T-helper 1 cell treated with Interleukin-12 subunit alpha and Interleukin-12 subunit beta and Interleukin-4 antibody, amounts not matched to agents 30 μg/mL and 1 μg/mL, for 36 hours (primary cell): Measurements from ENCODE around the gene KLF9.
A peak's percentile ranks its signal among the peaks of the same experiment; 100 is the strongest.
"Not testable (repeated sequence)": the region's sequence is repeated elsewhere in the genome, so short reads cannot be mapped to it uniquely, and the experiment has no call there.

Experiments used
- H3K27ac Mint-ChIP-seq: one replicate; pipeline ENCODE4 v1.8.0; 2021; ENCODE audit warnings: mild to moderate bottlenecking, mixed read lengths
- H3K27me3 Mint-ChIP-seq: one replicate; pipeline ENCODE4 v1.8.0; 2021; ENCODE audit warnings: low read depth, mixed read lengths
- H3K36me3 Mint-ChIP-seq: one replicate; pipeline ENCODE4 v1.8.0; 2021; ENCODE audit warnings: low read depth, mixed read lengths
- H3K4me1 Mint-ChIP-seq: one replicate; pipeline ENCODE4 v1.8.0; 2021; ENCODE audit warnings: low read depth, mixed read lengths
- H3K4me3 Mint-ChIP-seq: one replicate; pipeline ENCODE4 v1.8.0; 2021; ENCODE audit warnings: mild to moderate bottlenecking, moderate library complexity, mixed read lengths
- H3K9me3 Mint-ChIP-seq: one replicate; pipeline ENCODE4 v1.8.0; 2021; ENCODE audit warnings: mixed read lengths

Gene KLF9

GRCh38 chr9:70403166-70403565, 11.3 kb downstream of the KLF9 start:
- no peak overlapping the region for H3K4me3 Mint-ChIP-seq
- H3K4me1 Mint-ChIP-seq = peaks cover 46% of the 10 kb centered on the region
- no peak overlapping the region for H3K27ac Mint-ChIP-seq
- H3K27me3 Mint-ChIP-seq = no peaks in the 10 kb centered on the region
- peaks cover 2% of the 10 kb centered on the region for H3K36me3 Mint-ChIP-seq
- no peaks in the 10 kb centered on the region for H3K9me3 Mint-ChIP-seq

- peaks cover 2% of the 10 kb centered on the region for H3K36me3 Mint-ChIP-seq
- no peaks in the 10 kb centered on the region for H3K9me3 Mint-ChIP-seq
- no peaks in the 10 kb centered on the region for H3K27me3 Mint-ChIP-seq
- H3K27ac Mint-ChIP-seq = no peak overlapping the region
- H3K4me1 Mint-ChIP-seq = peaks cover 48% of the 10 kb centered on the region
- no peak overlapping the region for H3K4me3 Mint-ChIP-seq
Observed at GRCh38 chr9:70402213-70402612, 12.2 kb downstream of the KLF9 start.

GRCh38 chr9:70401241-70401640, 13.2 kb downstream of the KLF9 start:
- not testable (repeated sequence) for H3K4me3 Mint-ChIP-seq, H3K36me3 Mint-ChIP-seq, H3K9me3 Mint-ChIP-seq, H3K27me3 Mint-ChIP-seq, H3K27ac Mint-ChIP-seq
- peaks cover 44% of the 10 kb centered on the region for H3K4me1 Mint-ChIP-seq

- H3K27ac Mint-ChIP-seq = peak overlapping the region; percentile 24
- no peak overlapping the region for H3K4me3 Mint-ChIP-seq
- H3K36me3 Mint-ChIP-seq = no peaks in the 10 kb centered on the region
- no peaks in the 10 kb centered on the region for H3K27me3 Mint-ChIP-seq
- H3K9me3 Mint-ChIP-seq = no peaks in the 10 kb centered on the region
- peaks cover 41% of the 10 kb centered on the region for H3K4me1 Mint-ChIP-seq
Observed at GRCh38 chr9:70400107-70400892, 14.2 kb downstream of the KLF9 start.

- H3K27me3 Mint-ChIP-seq = no peaks in the 10 kb centered on the region
- peaks cover 35% of the 10 kb centered on the region for H3K4me1 Mint-ChIP-seq
- no peaks in the 10 kb centered on the region for H3K9me3 Mint-ChIP-seq
- H3K4me3 Mint-ChIP-seq = no peak overlapping the region
- H3K36me3 Mint-ChIP-seq = no peaks in the 10 kb centered on the region
- peak overlapping the region; percentile 36 for H3K27ac Mint-ChIP-seq
Observed at GRCh38 chr9:70399141-70399540, 15.3 kb downstream of the KLF9 start.

GRCh38 chr9:70398145-70398556, 16.3 kb downstream of the KLF9 start:
- H3K27me3 Mint-ChIP-seq = no peaks in the 10 kb centered on the region
- H3K4me3 Mint-ChIP-seq = peak overlapping the region; percentile 63
- no peaks in the 10 kb centered on the region for H3K9me3 Mint-ChIP-seq
- H3K27ac Mint-ChIP-seq = peak overlapping the region; percentile 74
- no peaks in the 10 kb centered on the region for H3K36me3 Mint-ChIP-seq
- H3K4me1 Mint-ChIP-seq = peaks cover 36% of the 10 kb centered on the region

- no peak overlapping the region for H3K4me3 Mint-ChIP-seq
- H3K4me1 Mint-ChIP-seq = peaks cover 56% of the 10 kb centered on the region
- no peaks in the 10 kb centered on the region for H3K9me3 Mint-ChIP-seq
- H3K36me3 Mint-ChIP-seq = no peaks in the 10 kb centered on the region
- H3K27me3 Mint-ChIP-seq = no peaks in the 10 kb centered on the region
- H3K27ac Mint-ChIP-seq = no peak overlapping the region
Observed at GRCh38 chr9:70395652-70396051, 18.8 kb downstream of the KLF9 start.

- Mint-ChIP-seq H3K4me3 (no peak overlapping the region), H3K27ac (no peak overlapping the region), H3K27me3 (no peaks in the 10 kb centered on the region), H3K36me3 (peaks cover 9% of the 10 kb centered on the region), H3K4me1 (peaks cover 48% of the 10 kb centered on the region), H3K9me3 (no peaks in the 10 kb centered on the region)
Observed at GRCh38 chr9:70392850-70393249, 21.6 kb downstream of the KLF9 start.

GRCh38 chr9:70392189-70392588, 22.3 kb downstream of the KLF9 start:
- H3K4me3 Mint-ChIP-seq = no peak overlapping the region

GRCh38 chr9:70390933-70391341, 23.5 kb downstream of the KLF9 start:
- Mint-ChIP-seq H3K27ac (no peak overlapping the region), H3K4me1 (peaks cover 40% of the 10 kb centered on the region), H3K9me3 (no peaks in the 10 kb centered on the region), H3K4me3 (peak overlapping the region; percentile 3), H3K27me3 (no peaks in the 10 kb centered on the region), H3K36me3 (peaks cover 20% of the 10 kb centered on the region)

More at GRCh38 chr9:70392189-70392588, 22.3 kb downstream of the KLF9 start:
- Mint-ChIP-seq H3K9me3 (no peaks in the 10 kb centered on the region), H3K36me3 (peaks cover 14% of the 10 kb centered on the region), H3K27me3 (no peaks in the 10 kb centered on the region), H3K27ac (no peak overlapping the region), H3K4me1 (peaks cover 43% of the 10 kb centered on the region)

GRCh38 chr9:70389621-70390266, 24.7 kb downstream of the KLF9 start:
- H3K27ac Mint-ChIP-seq = peak overlapping the region; percentile 55
- peaks cover 40% of the 10 kb centered on the region for H3K4me1 Mint-ChIP-seq
- no peaks in the 10 kb centered on the region for H3K27me3 Mint-ChIP-seq
- H3K9me3 Mint-ChIP-seq = no peaks in the 10 kb centered on the region
- H3K36me3 Mint-ChIP-seq = peaks cover 20% of the 10 kb centered on the region
- no peak overlapping the region for H3K4me3 Mint-ChIP-seq

- Mint-ChIP-seq H3K27me3 (no peaks in the 10 kb centered on the region), H3K9me3 (no peaks in the 10 kb centered on the region), H3K4me1 (peaks cover 40% of the 10 kb centered on the region), H3K4me3 (no peak overlapping the region), H3K36me3 (peaks cover 24% of the 10 kb centered on the region), H3K27ac (no peak overlapping the region)
Observed at GRCh38 chr9:70389188-70389587, 25.3 kb downstream of the KLF9 start.

- Mint-ChIP-seq H3K4me1 (peaks cover 31% of the 10 kb centered on the region), H3K9me3 (no peaks in the 10 kb centered on the region), H3K27ac (no peak overlapping the region), H3K36me3 (peaks cover 25% of the 10 kb centered on the region), H3K27me3 (no peaks in the 10 kb centered on the region), H3K4me3 (no peak overlapping the region)
Observed at GRCh38 chr9:70387663-70388062, 26.8 kb downstream of the KLF9 start.

GRCh38 chr9:70385426-70385825, 29.0 kb downstream of the KLF9 start:
- Mint-ChIP-seq H3K4me1 (peaks cover 13% of the 10 kb centered on the region), H3K27me3 (no peaks in the 10 kb centered on the region), H3K27ac (no peak overlapping the region), H3K36me3 (peaks cover 25% of the 10 kb centered on the region), H3K4me3 (no peak overlapping the region), H3K9me3 (no peaks in the 10 kb centered on the region)
